Spleen (tissue), 11 donors: Measurements from ENCODE around the gene MRPS24. TPM values are rescaled to one million over a fixed set of nuclear protein-coding genes. Genes with fewer than 3 reads are reported as not detected.

ENCODE experiments used
- DNase-seq: peaks from one replicate; pipeline ENCODE4 v3.0.0-alpha.2; 2020
- H3K27ac ChIP-seq, 8 donors: fragments of 200-600 bp; sonication (generic) in 7 of 8; 1 replicate in 4 of 8; 2 replicates in 4 of 8; pipeline versions ENCODE4 v1.5.0 to v1.8.0; 2016 to 2021; ENCODE audit warnings: inconsistent platforms in 4 of 8, mild to moderate bottlenecking in 4 of 8, moderate library complexity in 1 of 8
- H3K27me3 ChIP-seq, 7 donors: fragments of 200-600 bp; sonication (generic) in 6 of 7; replicated peaks in 1 of 7; 1 replicate in 4 of 7; 2 replicates in 3 of 7; pipeline versions ENCODE4 v1.5.0 to v1.8.0; 2016 to 2021; ENCODE audit warnings: inconsistent platforms in 3 of 7, mild to moderate bottlenecking in 1 of 7
- H3K36me3 ChIP-seq, 6 donors: fragments of 200-600 bp; sonication (generic) in 5 of 6; 1 replicate in 4 of 6; 2 replicates in 2 of 6; pipeline versions ENCODE4 v1.5.0 to v1.8.0; 2016 to 2021; ENCODE audit warnings: inconsistent platforms in 2 of 6
- H3K4me1 ChIP-seq, 6 donors: fragments of 200-600 bp; sonication (generic) in 5 of 6; 1 replicate in 3 of 6; 2 replicates in 3 of 6; pipeline versions ENCODE4 v1.5.0 to v1.8.0; 2016 to 2021; ENCODE audit warnings: inconsistent platforms in 3 of 6
- H3K4me3 ChIP-seq, 8 donors: fragments of 200-600 bp; sonication (generic) in 7 of 8; 1 replicate in 4 of 8; 2 replicates in 4 of 8; pipeline versions ENCODE4 v1.5.0 to v1.8.0; 2016 to 2021; ENCODE audit warnings: inconsistent platforms in 4 of 8, mild to moderate bottlenecking in 4 of 8, moderate library complexity in 2 of 8
- H3K9me3 ChIP-seq, 8 donors: fragments of 200-600 bp; sonication (generic) in 7 of 8; 1 replicate in 4 of 8; 2 replicates in 4 of 8; pipeline versions ENCODE4 v1.5.0 to v1.8.0; 2016 to 2021; ENCODE audit warnings: inconsistent platforms in 4 of 8
- CTCF ChIP-seq, 11 experiments: fragments of 200-600 bp in 7 of 11; fragments of 450-650 bp in 4 of 11; sonication (generic) in 4 of 11; IDR thresholded peaks in 8 of 11; conservative IDR thresholded peaks in 3 of 11; 1 replicate in 7 of 11; 2 replicates in 4 of 11; pipeline versions ENCODE4 v1.4.0 to v1.8.0; 2016 to 2021; ENCODE audit warnings: antibody characterized with exemption in 11 of 11, inconsistent platforms in 4 of 11, mild to moderate bottlenecking in 1 of 11
- POLR2A ChIP-seq, 3 donors: fragments of 450-650 bp; IDR thresholded peaks; one replicate each; pipeline ENCODE4 v1.5.1; 2017; ENCODE audit warnings: antibody characterized with exemption in 3 of 3, mild to moderate bottlenecking in 1 of 3
- POLR2AphosphoS5 ChIP-seq, 3 donors: sonication (generic); formaldehyde crosslinking; IDR thresholded peaks; one replicate each; pipeline ENCODE4 v1.5.1; 2017; ENCODE audit warnings: antibody characterized with exemption in 3 of 3
- WGBS, 5 donors: extraction: QIAGEN DNeasy Blood & Tissue Kit in 3 of 5; methylation state at CpG; one replicate each; pipeline versions ENCODE4 v1.1.5 to v1.1.7; 2013 to 2018; 5-methylcytosine and 5-hydroxymethylcytosine counted together
- intact Hi-C: fragments of 100-400 bp; cut with DNase I; formaldehyde crosslinking; loops from one replicate; pipeline ENCODE4 v1.15.0; 2023; ENCODE audit warnings: low total_unique reads
- polyA plus RNA-seq, 3 donors: library from polyadenylated mRNA; stranded (reverse); fragments of 200-250 nt; gene quantifications; one replicate each; pipeline ENCODE4 v1.2.1, GENCODE V29; 2013
- total RNA-seq, 7 donors: library from RNA; depleted of rRNA in 3 of 7; stranded (reverse); fragments of >200 nt in 3 of 7; fragmentation: NEBNext Ultra II Directional in 4 of 7; extraction: Animal tissue kit (Norgen Biotek cat#: 25700) in 4 of 7; gene quantifications; one replicate each; pipeline versions ENCODE4 v1.1.0 to v1.2.1, GENCODE V29; 2016 to 2021
- donor health status: healthy with polysubstance abuse.
- donor health status: DM: no; HTN: no; CAD: no; lungs with moderate emphysema.
- donor health status: DM: no; HTN: no; CAD: no.
- donor health status: Bipolar disorder and iron deficiency.
- donor health status: healthy.
- donor health status: DM: no; HTN: no; CAD: no.
- donor health status: DM: yes; HTN: yes; CAD: no.

The MRPS24 gene
- total and polyA plus RNA-seq, 10 donors = 40.7 to 121 (median 69.8) TPM

GRCh38 chr7:43891069-43891955, 22.0 kb upstream of the MRPS24 start:
- H3K27ac ChIP-seq = no peak overlapping the region
- H3K4me1 ChIP-seq = peaks cover 5 to 54% (median 33%) of the 10 kb centered on the region in 6 donors
- DNase-seq = no peak
- no peaks in the 10 kb centered on the region for H3K27me3 ChIP-seq
- peaks cover 0 to 23% (median 3%) of the 10 kb centered on the region in 6 donors for H3K36me3 ChIP-seq
- intact Hi-C loops = no loop called here
- H3K4me3 ChIP-seq = no peak overlapping the region
- WGBS, 5 donors = 86 to 91% (median 90%) methylated on average over 12 of the region's 12 CpGs
- no peaks in the 10 kb centered on the region for H3K9me3 ChIP-seq
- TF ChIP-seq POLR2A (IDR thresholded peaks at IDR 0.05) = no peak
- no peak for TF ChIP-seq POLR2AphosphoS5 (IDR thresholded peaks at IDR 0.05)
- TF ChIP-seq CTCF (IDR thresholded peaks at IDR 0.05 in 8 of 11, conservative IDR thresholded peaks at IDR 0.05 in 3 of 11) = no peak

- Histone ChIP-seq H3K27ac (no peak overlapping the region), H3K4me3 (no peak overlapping the region), H3K36me3 (peaks cover 0 to 26% (median 10%) of the 10 kb centered on the region in 6 donors), H3K9me3 (no peaks in the 10 kb centered on the region), H3K4me1 (peaks cover 5 to 54% (median 33%) of the 10 kb centered on the region in 6 donors), H3K27me3 (no peaks in the 10 kb centered on the region)
- WGBS, 5 donors = 90 to 96% (median 94%) methylated on average over 5 to 6 of the region's 6 CpGs
- intact Hi-C loops = no loop called here
- no peak for DNase-seq
- TF ChIP-seq POLR2AphosphoS5 (IDR thresholded peaks at IDR 0.05) (no peak), POLR2A (IDR thresholded peaks at IDR 0.05) (no peak), CTCF (IDR thresholded peaks at IDR 0.05 in 8 of 11, conservative IDR thresholded peaks at IDR 0.05 in 3 of 11) (no peak)
Observed at GRCh38 chr7:43890468-43890867, 21.2 kb upstream of the MRPS24 start.

- 66 to 81% (median 79%) methylated on average over 7 of the region's 7 CpGs for WGBS, 5 donors
- H3K9me3 ChIP-seq = no peaks in the 10 kb centered on the region
- H3K36me3 ChIP-seq = peaks cover 0 to 31% (median 20%) of the 10 kb centered on the region in 6 donors
- H3K27me3 ChIP-seq = no peaks in the 10 kb centered on the region
- no peak overlapping the region for H3K27ac ChIP-seq
- peaks cover 5 to 54% (median 33%) of the 10 kb centered on the region in 6 donors for H3K4me1 ChIP-seq
- no peak overlapping the region for H3K4me3 ChIP-seq
- DNase-seq = no peak
- intact Hi-C loops = no loop called here
- TF ChIP-seq POLR2A (IDR thresholded peaks at IDR 0.05) (no peak), POLR2AphosphoS5 (IDR thresholded peaks at IDR 0.05) (no peak), CTCF (IDR thresholded peaks at IDR 0.05 in 8 of 11, conservative IDR thresholded peaks at IDR 0.05 in 3 of 11) (no peak)
Observed at GRCh38 chr7:43888993-43889945, 20.0 kb upstream of the MRPS24 start.
